HFFc6 (cell line): Measurements from ENCODE around the gene RPS19. TPM values are rescaled to one million over a fixed set of nuclear protein-coding genes. Genes with fewer than 3 reads are reported as not detected.

Experiments used
- DNase-seq: peaks from one replicate; pipeline ENCODE4 v3.0.0-alpha.2; 2018
- H3K27ac Mint-ChIP-seq: 2 replicates; pipeline ENCODE4 v1.8.0; 2020; ENCODE audit warnings: mild to moderate bottlenecking, mixed read lengths
- H3K27me3 Mint-ChIP-seq: 2 replicates; pipeline ENCODE4 v1.8.0; 2021; ENCODE audit warnings: mild to moderate bottlenecking, moderate library complexity, mixed read lengths; ENCODE audit not compliant: insufficient read depth
- H3K36me3 Mint-ChIP-seq: 2 replicates; pipeline ENCODE4 v1.8.0; 2021; ENCODE audit warnings: low read depth, mixed read lengths
- H3K4me1 Mint-ChIP-seq: 2 replicates; pipeline ENCODE4 v1.8.0; 2020; ENCODE audit warnings: low read depth, mixed read lengths
- H3K4me3 Mint-ChIP-seq: 2 replicates; pipeline ENCODE4 v1.8.0; 2020; ENCODE audit warnings: mild to moderate bottlenecking, moderate library complexity, mixed read lengths
- H3K9me3 Mint-ChIP-seq: 2 replicates; pipeline ENCODE4 v1.8.0; 2020; ENCODE audit warnings: mild to moderate bottlenecking, mixed read lengths
- total RNA-seq, 6 experiments: library from RNA; stranded (reverse); fragmentation: NEBNext Ultra II Directional; extraction: Animal tissue kit (Norgen Biotek cat#: 25700); gene quantifications; 2 replicates in 1 of 6; 3 replicates in 5 of 6; pipeline ENCODE4 v1.2.3, GENCODE V29; 2021
- TF ChIP-seq, protein P1 (sequence below): fragments of 200-600 bp; sonication (generic); IDR thresholded peaks from 2 replicates; pipeline ENCODE4 v1.5.0; 2021; ENCODE audit warnings: antibody characterized with exemption, mild to moderate bottlenecking

The RPS19 gene
- total RNA-seq, 6 experiments from 2014 or later = 2,312 to 2,495 (median 2,438) TPM

DNA sequence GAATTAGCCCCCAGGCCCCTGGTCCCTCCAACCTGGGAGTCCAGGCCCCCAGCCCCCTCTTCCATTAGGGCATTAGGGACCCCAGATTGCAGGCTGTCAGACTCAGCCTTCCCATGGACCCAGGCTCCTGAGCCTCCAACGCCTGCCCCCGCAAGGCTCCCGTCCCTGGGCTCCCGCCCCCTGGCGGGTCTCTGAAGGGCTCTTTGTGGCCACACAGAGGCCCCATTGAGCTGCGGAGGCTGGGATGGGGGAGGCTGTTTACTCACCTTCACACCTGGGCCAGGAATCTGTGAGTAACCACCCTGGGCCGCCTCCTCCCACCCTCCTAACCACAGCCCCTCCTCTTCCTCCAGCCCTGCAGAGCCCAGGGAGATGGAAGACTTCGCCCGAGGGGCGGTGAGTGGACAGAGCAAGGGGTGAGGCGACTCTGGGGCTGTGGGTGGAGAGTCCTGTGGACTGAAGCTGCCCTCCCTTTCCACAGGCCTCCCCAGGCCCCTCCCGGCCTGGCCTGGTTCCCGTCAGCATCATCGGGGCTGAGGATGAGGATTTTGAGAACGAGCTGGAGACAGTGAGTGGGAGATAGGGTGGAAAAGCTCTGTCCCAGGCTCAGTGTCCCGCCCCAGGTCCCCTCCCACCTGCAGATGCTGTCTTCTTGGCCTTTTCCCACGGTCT, 27.8 kb downstream of the RPS19 start:
- Mint-ChIP-seq H3K36me3 (peaks cover 5% of the 10 kb centered on the region; the same call in 1 of the 2 replicates), H3K27ac (peak overlapping the region; percentile 61), H3K9me3 (no peaks in the 10 kb centered on the region), H3K4me1 (peaks cover 38% of the 10 kb centered on the region), H3K4me3 (no peak overlapping the region), H3K27me3 (no peaks in the 10 kb centered on the region; the same call in 1 of the 2 replicates)
- TF ChIP-seq, protein P1, sequence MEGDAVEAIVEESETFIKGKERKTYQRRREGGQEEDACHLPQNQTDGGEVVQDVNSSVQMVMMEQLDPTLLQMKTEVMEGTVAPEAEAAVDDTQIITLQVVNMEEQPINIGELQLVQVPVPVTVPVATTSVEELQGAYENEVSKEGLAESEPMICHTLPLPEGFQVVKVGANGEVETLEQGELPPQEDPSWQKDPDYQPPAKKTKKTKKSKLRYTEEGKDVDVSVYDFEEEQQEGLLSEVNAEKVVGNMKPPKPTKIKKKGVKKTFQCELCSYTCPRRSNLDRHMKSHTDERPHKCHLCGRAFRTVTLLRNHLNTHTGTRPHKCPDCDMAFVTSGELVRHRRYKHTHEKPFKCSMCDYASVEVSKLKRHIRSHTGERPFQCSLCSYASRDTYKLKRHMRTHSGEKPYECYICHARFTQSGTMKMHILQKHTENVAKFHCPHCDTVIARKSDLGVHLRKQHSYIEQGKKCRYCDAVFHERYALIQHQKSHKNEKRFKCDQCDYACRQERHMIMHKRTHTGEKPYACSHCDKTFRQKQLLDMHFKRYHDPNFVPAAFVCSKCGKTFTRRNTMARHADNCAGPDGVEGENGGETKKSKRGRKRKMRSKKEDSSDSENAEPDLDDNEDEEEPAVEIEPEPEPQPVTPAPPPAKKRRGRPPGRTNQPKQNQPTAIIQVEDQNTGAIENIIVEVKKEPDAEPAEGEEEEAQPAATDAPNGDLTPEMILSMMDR = 0 out of 2 replicates have a peak, but pooled peaks have one; percentile 9
- DNase-seq = peak; percentile 62

DNA sequence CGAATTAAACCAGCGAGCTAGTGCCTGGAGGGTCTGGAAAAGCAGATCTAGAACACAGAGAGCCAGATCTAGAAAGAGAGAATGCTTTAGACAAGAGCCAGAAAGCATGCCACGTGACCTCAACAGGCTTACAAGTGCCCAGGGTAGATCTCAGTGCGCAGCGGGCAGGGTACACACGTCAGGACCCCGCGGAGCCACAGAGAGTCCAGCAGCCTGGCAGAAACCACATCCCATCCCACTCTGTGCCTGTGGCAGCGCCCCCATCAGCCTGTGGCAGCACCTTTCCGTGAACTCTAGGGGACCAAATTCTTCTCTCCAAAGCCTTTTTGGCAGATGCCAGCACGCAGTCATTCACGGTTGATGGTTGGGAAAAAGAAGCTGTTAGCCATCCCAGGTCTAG, 28.9 kb downstream of the RPS19 start:
- Mint-ChIP-seq H3K27me3 (no peaks in the 10 kb centered on the region; the same call in 1 of the 2 replicates), H3K4me3 (no peak overlapping the region), H3K36me3 (no peaks in the 10 kb centered on the region; the same call in 1 of the 2 replicates), H3K9me3 (no peaks in the 10 kb centered on the region), H3K4me1 (peaks cover 33% of the 10 kb centered on the region), H3K27ac (no peak overlapping the region)
- TF ChIP-seq, protein P1 = peak; percentile 26
- no peak for DNase-seq

DNA sequence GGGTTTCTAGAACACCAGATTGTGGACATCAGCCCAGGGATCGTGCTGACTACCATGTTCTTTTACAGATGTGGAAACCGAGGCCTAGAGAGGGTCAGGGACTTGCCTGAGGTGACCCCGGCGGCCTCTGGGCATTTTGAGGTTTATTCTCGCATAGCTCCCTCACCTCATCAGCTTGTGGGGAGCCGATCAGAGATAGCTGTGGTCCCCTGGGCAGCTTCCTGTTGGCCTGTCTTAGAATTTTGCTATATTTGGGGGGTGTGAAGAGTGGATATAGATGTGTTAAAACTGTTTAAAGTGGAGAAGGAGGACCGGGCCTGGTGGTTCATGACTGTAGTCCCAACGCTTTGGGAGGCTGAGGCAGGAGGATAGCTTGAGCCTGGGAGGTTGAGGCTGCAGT, 29.8 kb downstream of the RPS19 start:
- H3K27ac Mint-ChIP-seq = no peak overlapping the region
- no peaks in the 10 kb centered on the region; the same call in 1 of the 2 replicates for H3K27me3 Mint-ChIP-seq
- TF ChIP-seq, protein P1 = no peak
- peaks cover 29% of the 10 kb centered on the region for H3K4me1 Mint-ChIP-seq
- no peak for DNase-seq
- no peaks in the 10 kb centered on the region for H3K9me3 Mint-ChIP-seq
- no peaks in the 10 kb centered on the region; the same call in 1 of the 2 replicates for H3K36me3 Mint-ChIP-seq
- no peak overlapping the region for H3K4me3 Mint-ChIP-seq

DNA sequence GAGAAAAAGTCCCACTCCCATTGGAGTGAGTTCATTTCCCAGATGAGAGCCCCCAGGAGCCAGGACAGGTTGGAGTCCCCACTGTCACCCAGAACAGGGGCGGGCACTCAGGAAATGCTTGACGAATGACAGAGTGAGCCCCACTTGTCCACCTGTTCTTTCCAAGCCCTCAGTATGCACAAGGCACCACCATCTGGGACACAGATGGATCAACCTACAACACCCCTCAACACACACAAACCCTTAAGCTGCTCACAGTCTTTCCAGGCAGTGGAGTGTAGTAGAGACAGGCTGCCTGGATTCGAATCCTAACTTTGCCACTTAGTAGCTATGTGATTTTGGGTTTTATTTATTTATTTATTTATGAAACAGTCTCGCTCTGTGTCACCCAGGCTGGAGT, 30.9 kb downstream of the RPS19 start:
- TF ChIP-seq, protein P1 = no peak
- DNase-seq = no peak
- peaks cover 24% of the 10 kb centered on the region for H3K4me1 Mint-ChIP-seq
- H3K4me3 Mint-ChIP-seq = no peak overlapping the region
- no peaks in the 10 kb centered on the region; the same call in 1 of the 2 replicates for H3K27me3 Mint-ChIP-seq
- peaks cover 5% of the 10 kb centered on the region; the same call in 1 of the 2 replicates for H3K36me3 Mint-ChIP-seq
- no peaks in the 10 kb centered on the region for H3K9me3 Mint-ChIP-seq
- no peak overlapping the region for H3K27ac Mint-ChIP-seq

DNA sequence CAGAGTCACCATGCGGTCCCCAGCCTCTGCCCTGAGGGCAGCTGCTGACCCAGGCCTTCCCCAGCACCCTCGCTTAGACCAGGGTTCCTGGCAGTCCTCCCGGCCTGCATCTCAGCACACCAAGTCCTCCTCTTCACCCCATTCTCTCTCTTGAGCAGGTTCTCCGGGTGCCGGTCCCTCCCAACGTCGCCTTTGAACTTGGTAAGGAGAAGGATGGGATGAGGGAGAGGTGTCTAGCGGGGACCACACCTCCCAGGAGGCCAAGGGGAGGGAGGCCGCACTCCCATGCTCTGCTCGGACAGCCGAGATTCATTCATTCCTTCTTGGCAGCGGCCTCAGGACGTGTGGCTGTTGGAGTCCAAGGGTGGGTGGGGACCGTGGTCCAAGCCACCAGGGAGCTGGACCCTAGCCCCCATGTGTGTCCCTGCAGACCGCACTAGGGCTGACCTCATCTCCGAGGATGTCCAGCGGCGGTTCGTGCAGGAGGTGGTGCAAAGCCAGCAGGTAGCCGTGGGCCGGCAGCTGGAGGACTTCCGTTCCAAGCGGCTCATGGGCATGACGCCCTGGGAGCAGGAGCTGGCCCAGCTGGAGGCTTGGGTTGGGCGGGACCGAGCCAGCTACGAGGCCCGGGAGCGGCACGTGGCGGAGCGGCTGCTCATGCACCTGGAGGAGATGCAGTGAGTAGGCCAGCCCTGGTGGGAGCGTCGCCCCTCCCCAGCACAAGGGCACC, 32.3 kb downstream of the RPS19 start:
- H3K9me3 Mint-ChIP-seq = no peaks in the 10 kb centered on the region
- TF ChIP-seq, protein P1 = no peak
- H3K4me1 Mint-ChIP-seq = peaks cover 10% of the 10 kb centered on the region
- no peak for DNase-seq
- no peak overlapping the region for H3K4me3 Mint-ChIP-seq
- no peaks in the 10 kb centered on the region; the same call in 1 of the 2 replicates for H3K27me3 Mint-ChIP-seq
- peaks cover 5% of the 10 kb centered on the region; the same call in 1 of the 2 replicates for H3K36me3 Mint-ChIP-seq
- no peak overlapping the region for H3K27ac Mint-ChIP-seq
